ENCODE data around the gene HLA-DQA1. TPM values are rescaled to one million over a fixed set of nuclear protein-coding genes. Genes with fewer than 3 reads are reported as not detected.

The HLA-DQA1 gene
- total and polyA plus RNA-seq, 2 donors (not counting 1 experiment from before 2014, with no cell fraction given): 0.10 TPM; not detected in 1

- DNase-seq (ENCODE audit: low read depth in 2 of 2): no peak
- Histone ChIP-seq H3K4me1 (ENCODE audit: control insufficient read depth, extremely low read depth, insufficient read depth, low read length) (no peaks in the 10 kb centered on the region), H4K20me1 (ENCODE audit: control insufficient read depth, extremely low read depth, insufficient read depth, low read length) (no peaks in the 10 kb centered on the region), H3K4me2 (ENCODE audit: extremely low read depth, insufficient read depth, low read length) (no peak overlapping the region), H3K79me2 (ENCODE audit: control insufficient read depth, insufficient read depth, low read length) (no peaks in the 10 kb centered on the region), H3K36me3 (ENCODE audit: control insufficient read depth, insufficient read depth, low read length) (no peaks in the 10 kb centered on the region), H3K9me3 (ENCODE audit: control insufficient read depth, insufficient read depth, low read depth, low read length) (no peaks in the 10 kb centered on the region), H3K4me3 (replicated peaks in 1 of 4; ENCODE audit: control extremely low read depth in 1 of 4, insufficient read depth in 1 of 4, low read depth in 3 of 4, low read length in 4 of 4) (no peak overlapping the region), H2AFZ (ENCODE audit: low read length) (no peak overlapping the region), H3K27ac (ENCODE audit: insufficient read depth, low read length) (no peak overlapping the region), H3K9ac (ENCODE audit: insufficient read depth, low read length) (no peak overlapping the region), H3K27me3 (ENCODE audit: control insufficient read depth, insufficient read depth, low read length) (no peaks in the 10 kb centered on the region)
- TF ChIP-seq CTCF (conservative IDR thresholded peaks at IDR 0.05 in 1 of 2, IDR thresholded peaks at IDR 0.05 in 1 of 2; ENCODE audit: low read depth in 1 of 2, low read length in 2 of 2): no peak
- no peak for TF ChIP-seq EZH2 (IDR thresholded peaks at IDR 0.05; ENCODE audit: low read length, missing control alignments)
Measured at GRCh38 chr6:32614366-32615081, 22.7 kb upstream of the HLA-DQA1 start.

GRCh38 chr6:32615885-32616532 is 21.2 kb upstream of the HLA-DQA1 start:
- Histone ChIP-seq H4K20me1 (ENCODE audit: control insufficient read depth, extremely low read depth, insufficient read depth, low read length) (no peaks in the 10 kb centered on the region), H3K4me1 (ENCODE audit: control insufficient read depth, extremely low read depth, insufficient read depth, low read length) (no peaks in the 10 kb centered on the region), H3K79me2 (ENCODE audit: control insufficient read depth, insufficient read depth, low read length) (no peaks in the 10 kb centered on the region), H3K27ac (ENCODE audit: insufficient read depth, low read length) (no peak overlapping the region), H3K4me3 (replicated peaks in 1 of 4; ENCODE audit: control extremely low read depth in 1 of 4, insufficient read depth in 1 of 4, low read depth in 3 of 4, low read length in 4 of 4) (no peak overlapping the region), H3K9me3 (ENCODE audit: control insufficient read depth, insufficient read depth, low read depth, low read length) (no peaks in the 10 kb centered on the region), H3K27me3 (ENCODE audit: control insufficient read depth, insufficient read depth, low read length) (no peaks in the 10 kb centered on the region), H3K36me3 (ENCODE audit: control insufficient read depth, insufficient read depth, low read length) (no peaks in the 10 kb centered on the region), H3K4me2 (ENCODE audit: extremely low read depth, insufficient read depth, low read length) (no peak overlapping the region), H3K9ac (ENCODE audit: insufficient read depth, low read length) (no peak overlapping the region), H2AFZ (ENCODE audit: low read length) (no peak overlapping the region)
- TF ChIP-seq EZH2 (IDR thresholded peaks at IDR 0.05; ENCODE audit: low read length, missing control alignments) (no peak), CTCF (conservative IDR thresholded peaks at IDR 0.05 in 1 of 2, IDR thresholded peaks at IDR 0.05 in 1 of 2; ENCODE audit: low read depth in 1 of 2, low read length in 2 of 2) (no peak)
- DNase-seq (ENCODE audit: low read depth in 2 of 2): no peak

GRCh38 chr6:32617751-32618150 is 19.5 kb upstream of the HLA-DQA1 start:
- Histone ChIP-seq H3K79me2 (ENCODE audit: control insufficient read depth, insufficient read depth, low read length) (no peaks in the 10 kb centered on the region), H2AFZ (ENCODE audit: low read length) (no peak overlapping the region), H4K20me1 (ENCODE audit: control insufficient read depth, extremely low read depth, insufficient read depth, low read length) (no peaks in the 10 kb centered on the region), H3K9ac (ENCODE audit: insufficient read depth, low read length) (no peak overlapping the region), H3K36me3 (ENCODE audit: control insufficient read depth, insufficient read depth, low read length) (no peaks in the 10 kb centered on the region), H3K4me3 (replicated peaks in 1 of 4; ENCODE audit: control extremely low read depth in 1 of 4, insufficient read depth in 1 of 4, low read depth in 3 of 4, low read length in 4 of 4) (no peak overlapping the region), H3K27me3 (ENCODE audit: control insufficient read depth, insufficient read depth, low read length) (no peaks in the 10 kb centered on the region), H3K4me1 (ENCODE audit: control insufficient read depth, extremely low read depth, insufficient read depth, low read length) (no peaks in the 10 kb centered on the region), H3K9me3 (ENCODE audit: control insufficient read depth, insufficient read depth, low read depth, low read length) (no peaks in the 10 kb centered on the region), H3K4me2 (ENCODE audit: extremely low read depth, insufficient read depth, low read length) (no peak overlapping the region), H3K27ac (ENCODE audit: insufficient read depth, low read length) (no peak overlapping the region)
- no peak for DNase-seq (ENCODE audit: low read depth in 2 of 2)
- TF ChIP-seq CTCF (conservative IDR thresholded peaks at IDR 0.05 in 1 of 2, IDR thresholded peaks at IDR 0.05 in 1 of 2; ENCODE audit: low read depth in 1 of 2, low read length in 2 of 2): no peak
- TF ChIP-seq EZH2 (IDR thresholded peaks at IDR 0.05; ENCODE audit: low read length, missing control alignments): no peak
